AG20443 (cell line): ENCODE results near the gene SEMA4B.
"Not testable (repeated sequence)": the region's sequence is repeated elsewhere in the genome, so short reads cannot be mapped to it uniquely, and the experiment has no call there.

ENCODE experiments used
- DNase-seq: peaks from one replicate; pipeline ENCODE4 v3.0.0; 2012; ENCODE audit warnings: low spot score, mixed read lengths

The SEMA4B gene, protein sequence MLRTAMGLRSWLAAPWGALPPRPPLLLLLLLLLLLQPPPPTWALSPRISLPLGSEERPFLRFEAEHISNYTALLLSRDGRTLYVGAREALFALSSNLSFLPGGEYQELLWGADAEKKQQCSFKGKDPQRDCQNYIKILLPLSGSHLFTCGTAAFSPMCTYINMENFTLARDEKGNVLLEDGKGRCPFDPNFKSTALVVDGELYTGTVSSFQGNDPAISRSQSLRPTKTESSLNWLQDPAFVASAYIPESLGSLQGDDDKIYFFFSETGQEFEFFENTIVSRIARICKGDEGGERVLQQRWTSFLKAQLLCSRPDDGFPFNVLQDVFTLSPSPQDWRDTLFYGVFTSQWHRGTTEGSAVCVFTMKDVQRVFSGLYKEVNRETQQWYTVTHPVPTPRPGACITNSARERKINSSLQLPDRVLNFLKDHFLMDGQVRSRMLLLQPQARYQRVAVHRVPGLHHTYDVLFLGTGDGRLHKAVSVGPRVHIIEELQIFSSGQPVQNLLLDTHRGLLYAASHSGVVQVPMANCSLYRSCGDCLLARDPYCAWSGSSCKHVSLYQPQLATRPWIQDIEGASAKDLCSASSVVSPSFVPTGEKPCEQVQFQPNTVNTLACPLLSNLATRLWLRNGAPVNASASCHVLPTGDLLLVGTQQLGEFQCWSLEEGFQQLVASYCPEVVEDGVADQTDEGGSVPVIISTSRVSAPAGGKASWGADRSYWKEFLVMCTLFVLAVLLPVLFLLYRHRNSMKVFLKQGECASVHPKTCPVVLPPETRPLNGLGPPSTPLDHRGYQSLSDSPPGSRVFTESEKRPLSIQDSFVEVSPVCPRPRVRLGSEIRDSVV

GRCh38 chr15:90201130-90201943, at the start of gene SEMA4B:
SEMA4B (plus strand) TSS chr15:90201330; CDS start chr15:90201579, 249 bp downstream.
- DNase-seq = peak; percentile 92

DNA sequence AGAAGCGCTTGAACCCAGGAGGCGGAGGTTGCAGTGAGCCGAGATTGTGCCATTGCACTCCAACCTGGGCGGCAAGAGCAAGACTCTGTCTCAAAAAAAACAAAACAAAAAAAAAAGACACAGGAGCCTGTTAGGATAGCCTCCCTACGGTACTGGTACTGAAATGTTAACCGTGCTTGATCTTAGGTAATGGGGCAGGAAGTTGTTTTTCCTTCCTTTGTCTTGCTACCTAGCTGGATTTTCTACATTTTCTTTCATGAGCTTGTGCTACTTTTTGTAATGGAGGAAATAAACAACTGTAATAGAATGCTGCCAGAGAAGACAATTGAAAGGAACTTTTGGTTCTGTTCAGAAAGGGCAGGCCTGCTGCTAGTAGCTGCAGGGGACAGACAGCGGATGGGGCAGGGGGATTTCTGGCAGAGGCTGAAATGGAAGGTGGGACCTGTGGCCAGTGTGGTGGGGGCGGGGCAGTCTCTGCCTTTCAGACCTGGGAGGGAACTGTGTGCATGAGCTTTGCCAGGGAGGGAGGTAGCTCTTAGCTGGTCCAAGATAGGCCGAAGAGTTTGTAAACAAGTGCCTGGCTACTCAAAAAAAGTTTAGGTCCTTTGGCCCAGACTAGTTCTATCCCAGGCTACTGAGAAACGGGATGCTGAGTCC, 49.0 kb upstream of the SEMA4B start:
- no peak for DNase-seq

DNA sequence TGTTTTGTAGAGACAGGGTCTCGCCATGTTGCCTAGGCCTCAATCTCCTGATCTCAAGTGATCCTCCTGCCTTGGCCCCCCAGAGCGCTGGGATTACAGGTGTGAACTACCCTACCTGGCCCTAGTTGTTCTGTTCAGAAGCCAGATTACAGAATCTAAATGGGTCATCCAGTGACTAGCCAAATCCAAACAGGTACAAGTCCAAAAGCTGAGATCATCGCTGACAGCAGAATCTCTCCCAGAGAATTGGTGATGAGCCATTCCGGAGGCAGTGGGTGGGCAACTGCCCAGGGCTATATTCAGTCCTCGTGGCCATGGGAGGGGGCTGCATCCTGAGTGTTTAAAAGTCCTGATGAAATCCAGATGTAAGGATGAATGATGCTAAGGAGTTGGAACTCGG, 47.5 kb upstream of the SEMA4B start:
- DNase-seq = no peak

- DNase-seq = no peak
These were observed 46.9 kb upstream of the SEMA4B start for GRCh38 chr15:90154246-90154645.

- DNase-seq = peak; percentile 57
These were observed 46.1 kb upstream of the SEMA4B start for GRCh38 chr15:90154861-90155626.

DNA sequence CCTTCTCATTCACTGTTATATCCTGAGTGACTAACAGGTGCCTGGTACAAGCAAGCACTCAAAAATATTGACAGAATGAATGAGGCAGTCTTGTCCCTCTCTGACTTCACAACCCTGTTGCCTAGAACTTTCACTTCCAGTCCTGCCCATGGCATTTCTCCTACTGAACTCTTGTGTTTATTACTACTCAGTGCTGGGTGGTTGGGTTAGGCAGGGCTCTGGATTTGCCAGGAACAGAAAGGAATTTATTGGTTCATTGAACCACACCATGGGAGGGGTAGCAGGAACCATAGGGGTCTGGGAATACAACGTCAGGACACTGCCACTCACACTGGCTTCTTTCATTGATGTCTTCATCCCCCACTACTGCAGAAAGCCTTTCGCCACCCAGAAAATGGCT, 41.9 kb upstream of the SEMA4B start:
- DNase-seq = no peak

- DNase-seq = no peak
These were observed 40.1 kb upstream of the SEMA4B start for GRCh38 chr15:90160781-90161727.

DNA sequence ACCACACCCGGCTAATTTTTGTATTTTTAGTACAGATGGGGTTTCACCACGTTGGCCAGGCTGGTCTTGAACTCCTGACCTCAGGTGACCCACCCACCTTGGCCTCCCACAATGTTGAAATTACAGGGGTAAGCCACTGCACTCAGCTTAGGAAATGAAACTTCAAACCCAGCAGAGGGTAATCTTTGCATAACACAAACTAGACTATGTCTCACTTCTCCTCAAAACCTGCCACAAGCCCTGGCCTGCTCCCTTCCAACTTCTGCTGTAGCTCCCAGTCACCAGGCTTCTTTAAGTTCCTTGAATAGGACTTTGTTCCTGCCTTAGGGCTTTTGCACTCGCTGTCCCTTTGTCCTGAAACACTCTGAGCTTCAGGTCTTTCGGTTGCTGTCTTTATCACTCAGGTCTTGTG, 39.2 kb upstream of the SEMA4B start:
- DNase-seq = no peak

DNA sequence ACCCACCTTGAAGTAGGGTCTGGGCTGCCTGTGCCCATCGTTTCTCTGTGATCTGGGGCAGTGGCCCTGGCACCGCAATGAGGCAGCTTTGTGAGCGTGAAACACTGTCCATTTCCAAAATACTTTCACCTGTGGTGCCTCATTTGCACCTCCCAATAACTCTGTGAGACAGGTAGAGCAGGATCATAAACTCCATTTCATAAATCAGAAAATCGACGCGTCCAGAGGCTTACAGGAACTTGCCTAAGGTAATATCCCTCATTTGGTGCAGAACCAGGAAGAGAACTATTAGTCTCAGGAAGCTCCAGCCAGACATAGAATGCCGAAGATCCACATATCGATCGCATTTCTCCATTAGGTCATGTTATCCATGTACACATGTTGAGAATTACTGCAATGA, 38.2 kb upstream of the SEMA4B start:
- DNase-seq = no peak

- not testable (repeated sequence) for DNase-seq
These were observed 36.9 kb upstream of the SEMA4B start for GRCh38 chr15:90164239-90164638.

- no peak for DNase-seq
These were observed 36.0 kb upstream of the SEMA4B start for GRCh38 chr15:90165157-90165556.

DNA sequence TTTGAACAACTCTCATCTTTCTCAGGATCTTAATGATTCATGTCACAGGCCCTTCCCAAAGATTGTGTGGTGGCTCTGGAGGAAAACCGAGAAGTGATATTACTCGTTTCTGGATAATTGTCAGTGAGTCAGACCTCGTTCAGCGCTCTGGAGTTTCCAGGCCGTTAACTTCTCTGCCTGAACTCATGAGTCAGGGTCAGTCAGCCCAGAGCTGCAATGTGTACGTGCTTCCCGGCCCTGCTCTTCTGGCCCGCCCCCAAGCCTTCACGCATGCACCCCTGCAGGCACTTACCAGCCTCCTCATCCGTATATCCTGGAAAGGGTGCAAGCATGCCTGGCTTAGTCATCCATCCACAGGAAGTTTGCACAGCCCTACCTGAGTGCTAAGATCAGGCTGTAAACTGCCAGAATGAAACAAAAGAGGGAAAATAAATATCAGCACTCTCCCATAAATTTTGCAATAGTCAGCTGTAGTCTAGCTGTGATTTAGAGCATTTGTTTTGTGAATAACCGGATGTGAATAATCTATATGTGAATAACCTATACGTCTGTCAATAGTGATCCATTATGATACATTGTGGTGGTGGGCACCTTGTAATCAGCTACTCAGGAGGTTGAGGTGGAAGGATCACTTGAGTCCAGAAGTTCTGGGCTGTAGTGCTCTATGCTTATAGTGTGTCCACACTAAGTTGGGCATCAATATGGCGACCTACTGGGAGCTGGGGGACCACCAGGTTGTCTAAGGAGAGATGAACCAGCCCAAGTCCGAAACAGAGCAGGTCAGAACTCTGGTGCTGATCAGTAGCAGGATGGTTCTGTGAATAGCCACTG, 35.3 kb upstream of the SEMA4B start:
- peak; percentile 93 for DNase-seq

DNA sequence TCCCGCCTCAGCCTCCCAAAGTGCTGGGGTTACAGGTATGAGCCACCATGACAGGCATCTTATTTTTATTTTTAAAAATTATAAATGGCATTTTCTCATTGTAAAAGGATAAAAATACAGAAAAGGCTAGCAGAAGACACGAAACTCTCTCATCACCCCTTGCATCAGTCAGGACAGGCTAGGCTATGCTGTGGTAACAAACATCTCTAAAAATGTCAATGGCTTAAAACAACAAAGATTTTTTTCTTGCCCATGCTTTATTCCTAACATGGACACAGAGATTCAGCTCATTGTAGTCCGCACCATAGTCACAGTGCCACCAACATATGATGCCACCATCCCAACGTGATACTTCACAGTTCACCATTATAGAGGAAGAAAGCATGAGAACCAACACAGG, 34.0 kb upstream of the SEMA4B start:
- DNase-seq = no peak

- DNase-seq = no peak
These were observed 29.5 kb upstream of the SEMA4B start for GRCh38 chr15:90171623-90172022.

GRCh38 chr15:90173372-90173771, 27.8 kb upstream of the SEMA4B start:
- no peak for DNase-seq

DNA sequence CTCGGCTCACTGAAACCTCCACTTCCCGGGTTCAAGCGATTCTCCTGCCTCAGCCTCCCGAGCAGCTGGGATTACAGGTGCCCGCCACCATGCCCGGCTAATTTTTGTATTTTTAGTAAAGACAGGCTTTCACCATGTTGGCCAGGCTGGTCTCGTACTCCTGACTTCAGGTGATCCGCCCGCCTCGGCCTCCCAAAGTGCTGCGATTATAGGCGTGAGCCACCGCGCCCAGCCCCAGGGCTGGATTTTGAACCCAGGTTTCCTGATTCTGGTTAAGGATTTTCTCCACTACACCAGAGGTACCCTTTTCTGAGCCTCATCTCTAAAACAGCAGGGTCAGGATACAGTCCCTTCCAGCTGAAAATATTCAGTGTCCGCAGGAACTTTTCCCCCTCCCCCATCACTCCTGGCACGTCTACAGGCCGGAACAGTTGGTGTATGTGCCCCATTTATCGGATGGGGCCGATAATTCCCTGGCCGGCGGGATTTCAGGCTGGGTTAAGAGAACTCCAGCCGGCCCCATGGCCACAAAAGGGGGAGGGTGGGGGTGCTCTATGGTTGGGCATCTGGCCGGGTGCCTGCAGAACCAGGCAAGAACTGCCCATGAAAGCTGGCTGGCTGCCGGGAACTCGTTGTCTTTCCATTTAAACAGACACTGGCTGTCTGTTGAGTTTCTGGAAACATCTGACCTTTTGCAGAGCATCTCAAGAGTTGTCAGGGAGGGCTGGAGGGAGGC, 26.8 kb upstream of the SEMA4B start:
- no peak for DNase-seq

DNA sequence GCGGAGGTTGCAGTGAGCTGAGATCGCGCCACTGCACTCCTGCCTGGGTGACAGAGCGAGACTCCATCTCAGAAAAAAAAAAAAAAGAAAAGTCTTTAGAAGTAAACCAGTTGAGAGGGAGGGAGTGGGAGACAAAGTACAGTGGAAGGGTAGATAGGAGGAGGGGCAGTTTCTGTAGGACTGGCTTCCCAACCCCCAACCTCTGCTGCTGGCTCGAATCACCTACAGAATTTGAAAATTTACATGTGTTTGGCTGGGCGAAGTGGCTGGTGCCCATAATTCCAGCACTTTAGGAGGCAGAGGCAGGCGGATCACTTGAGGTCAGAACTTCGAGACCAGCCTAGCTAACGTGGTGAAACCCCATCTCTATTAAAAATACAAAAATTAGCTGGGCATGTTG, 24.1 kb upstream of the SEMA4B start:
- DNase-seq = no peak
